HEK293 (cell line): ENCODE data around the gene MPHOSPH9.

Source experiments
- CTCF ChIA-PET: fragments of 350-600 bp; formaldehyde crosslinking; extraction: SDS; loops from one replicate; lab custom pipeline; 2021; ENCODE audit warnings: antibody characterized with exemption; lab: Yijun Ruan, JAX
- POLR2A ChIA-PET: fragments of 300-600 bp; formaldehyde crosslinking; extraction: SDS; loops from one replicate; lab custom pipeline; 2020; ENCODE audit warnings: antibody characterized with exemption, inconsistent platforms; lab: Yijun Ruan, JAX
- H3K27ac ChIP-seq: fragments of 200-500 bp; sonication (Bioruptor generic); 2 replicates; pipeline ENCODE4 v1.5.1; 2014; ENCODE audit warnings: low read depth, low read length, control low read depth, inconsistent platforms; ENCODE audit errors: extremely low read depth
- H3K36me3 ChIP-seq, 2 experiments: fragments of 200-500 bp in 1 of 2; sonication (Bioruptor generic) in 1 of 2; 1 replicate in 1 of 2; 2 replicates in 1 of 2; pipeline ENCODE4 v1.5.1; 2014 to 2017; ENCODE audit warnings: inconsistent platforms in 2 of 2, low read length in 2 of 2; ENCODE audit not compliant: control insufficient read depth in 2 of 2, insufficient read depth in 1 of 2
- H3K4me1 ChIP-seq: fragments of 200-500 bp; sonication (Bioruptor generic); 2 replicates; pipeline ENCODE4 v1.5.1; 2014; ENCODE audit warnings: mild to moderate bottlenecking, low read length, inconsistent platforms; ENCODE audit not compliant: control insufficient read depth, insufficient read depth
- H3K4me3 ChIP-seq: 2 replicates; pipeline ENCODE4 v1.5.1; 2011; ENCODE audit warnings: low read depth, mild to moderate bottlenecking, control low read depth, low read length, moderate library complexity
- H3K9me3 ChIP-seq: fragments of 200-500 bp; sonication (Bioruptor generic); 2 replicates; pipeline ENCODE4 v1.5.1; 2014; ENCODE audit warnings: low read depth, low read length, inconsistent platforms; ENCODE audit not compliant: control insufficient read depth, insufficient read depth
- EGR2 ChIP-seq: fragments of 450-650 bp; formaldehyde crosslinking; IDR thresholded peaks from 2 replicates; pipeline ENCODE4 v1.5.1; 2016; ENCODE audit warnings: low read depth, missing biosample characterization, missing genetic modification characterization
- GLIS1 ChIP-seq: fragments of 450-650 bp; formaldehyde crosslinking; IDR thresholded peaks from 2 replicates; pipeline ENCODE4 v1.5.1; 2016; ENCODE audit warnings: missing biosample characterization, missing genetic modification characterization
- RBAK ChIP-seq: fragments of 450-650 bp; formaldehyde crosslinking; IDR thresholded peaks from 2 replicates; pipeline ENCODE4 v1.5.1; 2016; ENCODE audit warnings: missing biosample characterization, missing genetic modification characterization
- TRIM28 ChIP-seq: IDR thresholded peaks from 2 replicates; pipeline ENCODE4 v1.6.1; 2011; ENCODE audit warnings: low read length, control low read depth, borderline replicate concordance
- TSHZ1 ChIP-seq: fragments of 450-650 bp; formaldehyde crosslinking; IDR thresholded peaks from 2 replicates; pipeline ENCODE4 v1.5.1; 2016; ENCODE audit warnings: missing biosample characterization, missing genetic modification characterization, borderline replicate concordance
- ZBTB10 ChIP-seq: fragments of 450-650 bp; formaldehyde crosslinking; IDR thresholded peaks from 2 replicates; pipeline ENCODE4 v1.5.1; 2016; ENCODE audit warnings: missing biosample characterization, missing genetic modification characterization
- ZBTB7A ChIP-seq: fragments of 450-650 bp; formaldehyde crosslinking; IDR thresholded peaks from 2 replicates; pipeline ENCODE4 v1.5.1; 2016; ENCODE audit warnings: low read depth, missing biosample characterization, missing genetic modification characterization
- ZFHX2 ChIP-seq: fragments of 450-650 bp; formaldehyde crosslinking; conservative IDR thresholded peaks from 2 replicates; pipeline ENCODE4 v1.5.1; 2016; ENCODE audit warnings: missing biosample characterization, missing genetic modification characterization
- ZFP37 ChIP-seq: fragments of 450-650 bp; formaldehyde crosslinking; IDR thresholded peaks from 2 replicates; pipeline ENCODE4 v1.5.1; 2016; ENCODE audit warnings: missing biosample characterization, missing genetic modification characterization
- ZIC2 ChIP-seq: fragments of 450-650 bp; formaldehyde crosslinking; IDR thresholded peaks from 2 replicates; pipeline ENCODE4 v1.5.1; 2016; ENCODE audit warnings: missing biosample characterization, missing genetic modification characterization
- ZNF112 ChIP-seq: fragments of 450-650 bp; formaldehyde crosslinking; IDR thresholded peaks from 2 replicates; pipeline ENCODE4 v1.5.0; 2017; ENCODE audit warnings: missing biosample characterization, missing genetic modification characterization
- ZNF132 ChIP-seq: fragments of 450-650 bp; formaldehyde crosslinking; IDR thresholded peaks from 2 replicates; pipeline ENCODE4 v1.5.1; 2017; ENCODE audit warnings: missing biosample characterization, missing genetic modification characterization, borderline replicate concordance
- ZNF175 ChIP-seq: fragments of 450-650 bp; formaldehyde crosslinking; IDR thresholded peaks from 2 replicates; pipeline ENCODE4 v1.5.1; 2016; ENCODE audit warnings: missing biosample characterization, missing genetic modification characterization
- ZNF23 ChIP-seq: fragments of 450-650 bp; formaldehyde crosslinking; IDR thresholded peaks from 2 replicates; pipeline ENCODE4 v1.5.1; 2016; ENCODE audit warnings: missing biosample characterization, missing genetic modification characterization, borderline replicate concordance
- ZNF335 ChIP-seq: fragments of 450-650 bp; formaldehyde crosslinking; conservative IDR thresholded peaks from 2 replicates; pipeline ENCODE4 v1.5.1; 2016; ENCODE audit warnings: missing biosample characterization, missing genetic modification characterization
- ZNF600 ChIP-seq: fragments of 450-650 bp; formaldehyde crosslinking; IDR thresholded peaks from 2 replicates; pipeline ENCODE4 v1.5.1; 2016; ENCODE audit warnings: missing biosample characterization, missing genetic modification characterization
- ZNF629 ChIP-seq: fragments of 450-650 bp; formaldehyde crosslinking; IDR thresholded peaks from 2 replicates; pipeline ENCODE4 v1.5.1; 2017; ENCODE audit warnings: missing biosample characterization, missing genetic modification characterization
- ZNF658 ChIP-seq: fragments of 450-650 bp; formaldehyde crosslinking; IDR thresholded peaks from 2 replicates; pipeline ENCODE4; 2016; ENCODE audit warnings: missing biosample characterization, missing genetic modification characterization
- ZNF677 ChIP-seq: fragments of 450-650 bp; IDR thresholded peaks from 2 replicates; pipeline ENCODE4 v1.5.0; 2018; ENCODE audit warnings: missing biosample characterization, mild to moderate bottlenecking, missing genetic modification characterization, moderate library complexity
- ZNF768 ChIP-seq: fragments of 450-650 bp; formaldehyde crosslinking; IDR thresholded peaks from 2 replicates; pipeline ENCODE4 v1.5.1; 2018; ENCODE audit warnings: missing biosample characterization, mild to moderate bottlenecking, missing genetic modification characterization
- ZSCAN30 ChIP-seq: fragments of 450-650 bp; IDR thresholded peaks from 2 replicates; pipeline ENCODE4 v1.5.1; 2018; ENCODE audit warnings: missing biosample characterization, mild to moderate bottlenecking, missing genetic modification characterization, moderate library complexity
- TF ChIP-seq, protein P1 (sequence below): fragments of 450-650 bp; formaldehyde crosslinking; IDR thresholded peaks from 2 replicates; pipeline ENCODE4 v1.5.1; 2016; ENCODE audit warnings: missing biosample characterization, missing genetic modification characterization
- TF ChIP-seq, protein P2 (sequence below): fragments of 450-650 bp; formaldehyde crosslinking; IDR thresholded peaks from 2 replicates; pipeline ENCODE4 v1.5.1; 2016; ENCODE audit warnings: missing biosample characterization, missing genetic modification characterization

Gene MPHOSPH9

GRCh38 chr12:123149501-123150274 lies 83.3 kb downstream of the MPHOSPH9 start:
- H3K4me3 ChIP-seq: peak overlapping the region; percentile 60

DNA sequence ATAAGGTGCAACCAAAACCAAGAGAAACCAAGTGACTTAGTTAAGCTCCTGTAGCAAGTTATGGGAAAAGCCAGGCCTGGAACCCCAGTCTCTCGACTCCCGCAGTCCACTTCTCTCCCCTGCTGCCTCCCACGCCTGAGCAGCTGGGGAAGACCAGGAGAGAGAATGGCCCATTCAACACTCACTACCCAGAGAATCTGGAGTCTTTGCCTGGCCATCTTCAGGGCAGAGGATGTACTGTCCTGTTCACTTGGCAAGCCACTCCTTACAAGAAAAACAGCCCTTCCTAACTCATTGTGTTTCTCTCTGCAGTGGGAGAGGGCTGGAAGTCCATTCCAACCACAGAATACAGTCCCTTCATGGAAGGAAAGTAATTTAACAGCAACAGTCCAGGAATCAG lies 83.9 kb downstream of the MPHOSPH9 start:
- ChIA-PET POLR2A (interaction anchor here (0.5 to 0.6 kb wide), 3 partner anchors 20 to 502 kb away, joined by 3 to 6 read pairs (median 3); no protein-coding TSS in a partner anchor), CTCF (interaction anchor here (0.5 to 1.3 kb wide), 3 partner anchors 20 to 242 kb away, joined by 3 read pairs; no protein-coding TSS in a partner anchor)
- Histone ChIP-seq H3K4me1 (peaks cover 7% of the 10 kb centered on the region; the same call in 1 of the 2 replicates), H3K9me3 (no peaks in the 10 kb centered on the region), H3K27ac (no peak overlapping the region), H3K36me3 (peaks cover 5 to 6% of the 10 kb centered on the region in 2 experiments; a peak in 2 of 3 replicates), H3K4me3 (no peak overlapping the region)
- TF ChIP-seq ZNF335 (tag by site-specific recombination) (no peak), ZBTB7A (no peak), ZSCAN30 (tag by site-specific recombination) (no peak), ZFP37 (tag by site-specific recombination) (no peak), TRIM28 (no peak), ZNF629 (tag by site-specific recombination) (no peak), ZNF600 (tag by site-specific recombination) (no peak), RBAK (tag by site-specific recombination) (no peak), ZNF112 (no peak), ZNF132 (no peak), TSHZ1 (tag by site-specific recombination) (no peak), ZNF175 (tag by site-specific recombination) (no peak)

More at GRCh38 chr12:123149501-123150274, 83.3 kb downstream of the MPHOSPH9 start:
- peak overlapping the region; percentile 56; the same call in 1 of the 2 replicates for H3K27ac ChIP-seq
- ChIA-PET POLR2A (interaction anchor here (0.6 to 0.8 kb wide), 3 partner anchors 20 to 83 kb away, joined by 3 to 6 read pairs (median 3); no protein-coding TSS in a partner anchor), CTCF (interaction anchor here (0.5 to 1.3 kb wide), 2 partner anchors 21 to 95 kb away, joined by 3 read pairs; no protein-coding TSS in a partner anchor)
- peaks cover 7% of the 10 kb centered on the region; the same call in 1 of the 2 replicates for H3K4me1 ChIP-seq
- H3K36me3 ChIP-seq: peaks cover 6 to 9% of the 10 kb centered on the region in 2 experiments
- TF ChIP-seq ZNF677 (tag by site-specific recombination) (0 out of 2 replicates have a peak, but pooled peaks have one; percentile 2), ZFHX2 (tag by site-specific recombination) (peak; percentile 80), ZIC2 (0 out of 2 replicates have a peak, but pooled peaks have one; percentile 6), EGR2 (tag by site-specific recombination) (peak; percentile 74), GLIS1 (tag by site-specific recombination) (peak; percentile 65), ZNF658 (tag by site-specific recombination) (no peak), ZNF768 (no peak), ZBTB10 (0 out of 2 replicates have a peak, but pooled peaks have one; percentile 24), ZNF23 (tag by site-specific recombination) (no peak)
- TF ChIP-seq, protein P1, sequence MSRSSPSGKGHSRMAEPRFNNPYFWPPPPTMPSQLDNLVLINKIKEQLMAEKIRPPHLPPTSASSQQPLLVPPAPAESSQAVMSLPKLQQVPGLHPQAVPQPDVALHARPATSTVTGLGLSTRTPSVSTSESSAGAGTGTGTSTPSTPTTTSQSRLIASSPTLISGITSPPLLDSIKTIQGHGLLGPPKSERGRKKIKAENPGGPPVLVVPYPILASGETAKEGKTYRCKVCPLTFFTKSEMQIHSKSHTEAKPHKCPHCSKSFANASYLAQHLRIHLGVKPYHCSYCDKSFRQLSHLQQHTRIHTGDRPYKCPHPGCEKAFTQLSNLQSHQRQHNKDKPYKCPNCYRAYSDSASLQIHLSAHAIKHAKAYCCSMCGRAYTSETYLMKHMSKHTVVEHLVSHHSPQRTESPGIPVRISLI (tag by site-specific recombination): no peak
- TF ChIP-seq, protein P2, sequence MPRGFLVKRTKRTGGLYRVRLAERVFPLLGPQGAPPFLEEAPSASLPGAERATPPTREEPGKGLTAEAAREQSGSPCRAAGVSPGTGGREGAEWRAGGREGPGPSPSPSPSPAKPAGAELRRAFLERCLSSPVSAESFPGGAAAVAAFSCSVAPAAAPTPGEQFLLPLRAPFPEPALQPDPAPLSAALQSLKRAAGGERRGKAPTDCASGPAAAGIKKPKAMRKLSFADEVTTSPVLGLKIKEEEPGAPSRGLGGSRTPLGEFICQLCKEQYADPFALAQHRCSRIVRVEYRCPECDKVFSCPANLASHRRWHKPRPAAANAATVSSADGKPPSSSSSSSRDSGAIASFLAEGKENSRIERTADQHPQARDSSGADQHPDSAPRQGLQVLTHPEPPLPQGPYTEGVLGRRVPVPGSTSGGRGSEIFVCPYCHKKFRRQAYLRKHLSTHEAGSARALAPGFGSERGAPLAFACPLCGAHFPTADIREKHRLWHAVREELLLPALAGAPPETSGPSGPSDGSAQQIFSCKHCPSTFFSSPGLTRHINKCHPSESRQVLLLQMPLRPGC: no peak
- no peaks in the 10 kb centered on the region for H3K9me3 ChIP-seq
